Esophagus muscularis mucosa (tissue), 4 donors: ENCODE data around the gene MAPK4.

Experiments
- CTCF ChIP-seq, 3 experiments: fragments of 200-600 bp in 2 of 3; fragments of 450-650 bp in 1 of 3; sonication (generic) in 2 of 3; IDR thresholded peaks; one replicate each; pipeline ENCODE4 v1.5.1; 2017 to 2019; ENCODE audit warnings: antibody characterized with exemption in 3 of 3, mild to moderate bottlenecking in 2 of 3, moderate library complexity in 1 of 3
- EP300 ChIP-seq: sonication (generic); formaldehyde crosslinking; IDR thresholded peaks from one replicate; pipeline ENCODE4 v1.6.1; 2017; ENCODE audit warnings: antibody characterized with exemption
- POLR2A ChIP-seq: fragments of 450-650 bp; IDR thresholded peaks from one replicate; pipeline ENCODE4 v1.6.1; 2017; ENCODE audit warnings: antibody characterized with exemption, moderate library complexity, mild to moderate bottlenecking, low read depth
- POLR2AphosphoS5 ChIP-seq, 2 donors: sonication (generic); formaldehyde crosslinking; IDR thresholded peaks; one replicate each; pipeline ENCODE4 v1.6.1; 2017; ENCODE audit warnings: antibody characterized with exemption in 2 of 2

GRCh38 chr18:50747849-50748242 lies 188.0 kb downstream of the MAPK4 start:
- TF ChIP-seq CTCF (IDR thresholded peaks at IDR 0.05) (no peak), POLR2AphosphoS5 (IDR thresholded peaks at IDR 0.05) (no peak), POLR2A (no peak), EP300 (no peak)
